ENCODE data around the gene PCDHGA2. TPM values are rescaled to one million over a fixed set of nuclear protein-coding genes. Genes with fewer than 3 reads are reported as not detected.

Gene PCDHGA2
- 0.90 and 3.0 TPM in 2 replicates for total RNA-seq

GRCh38 chr5:141338538-141339306 is at the start of gene PCDHGA2:
Gene PCDHGA2, plus strand, starts transcription at chr5:141338760.

GRCh38 chr5:141303756-141304155 is 34.8 kb upstream of the PCDHGA2 start, which contains the start of gene SLC25A2:
Gene SLC25A2, minus strand, starts transcription at chr5:141304049. Its CDS starts 184 bp downstream, at chr5:141303865.

GRCh38 chr5:141320225-141321169 is 18.1 kb upstream of the PCDHGA2 start, which contains the start of gene TAF7:
Gene TAF7, minus strand, starts transcription at chr5:141320784. Its CDS starts 740 bp downstream, at chr5:141320044.

GRCh38 chr5:141330299-141331080 is 8.1 kb upstream of the PCDHGA2 start, which contains the start of gene PCDHGA1:
Gene PCDHGA1, plus strand, starts transcription at chr5:141330514.

GRCh38 chr5:141343242-141343952 is 4.8 kb downstream of the PCDHGA2 start, which contains the start of gene PCDHGA3:
Gene PCDHGA3, plus strand, starts transcription at chr5:141343829. Its CDS starts 205 bp downstream, at chr5:141344034.

GRCh38 chr5:141349917-141350619 is 11.5 kb downstream of the PCDHGA2 start, which contains the start of gene PCDHGB1:
Gene PCDHGB1, plus strand, starts transcription at chr5:141350099. Its CDS starts 162 bp downstream, at chr5:141350261.

GRCh38 chr5:141354900-141355469 is 16.4 kb downstream of the PCDHGA2 start, which contains the start of gene PCDHGA4:
Gene PCDHGA4, plus strand, starts transcription at chr5:141355021. Its CDS starts 87 bp downstream, at chr5:141355108.

GRCh38 chr5:141359790-141360426 is 21.3 kb downstream of the PCDHGA2 start, which contains the start of gene PCDHGB2:
Gene PCDHGB2, plus strand, starts transcription at chr5:141359994. Its CDS starts 142 bp downstream, at chr5:141360136.

GRCh38 chr5:141363952-141364660 is 25.5 kb downstream of the PCDHGA2 start, which contains the start of gene PCDHGA5:
Gene PCDHGA5, plus strand, starts transcription at chr5:141364162. Its CDS starts 169 bp downstream, at chr5:141364331.

GRCh38 chr5:141369994-141370848 is 31.7 kb downstream of the PCDHGA2 start, which contains the start of gene PCDHGB3:
Gene PCDHGB3, plus strand, starts transcription at chr5:141370242. Its CDS starts 153 bp downstream, at chr5:141370395.

GRCh38 chr5:141373673-141374317 is 35.2 kb downstream of the PCDHGA2 start, which contains the start of gene PCDHGA6:
Gene PCDHGA6, plus strand, starts transcription at chr5:141373891. Its CDS starts 193 bp downstream, at chr5:141374084.

GRCh38 chr5:141382469-141383294 is 44.1 kb downstream of the PCDHGA2 start, which contains the start of gene PCDHGA7:
Gene PCDHGA7, plus strand, starts transcription at chr5:141382742. Its CDS starts 158 bp downstream, at chr5:141382900.

GRCh38 chr5:141387557-141388311 is 49.2 kb downstream of the PCDHGA2 start, which contains the start of gene PCDHGB4:
Gene PCDHGB4, plus strand, starts transcription at chr5:141387698. Its CDS starts 187 bp downstream, at chr5:141387885.

GRCh38 chr5:141392429-141393198 is 54.1 kb downstream of the PCDHGA2 start, which contains the start of gene PCDHGA8:
Gene PCDHGA8, plus strand, starts transcription at chr5:141392633. Its CDS starts 181 bp downstream, at chr5:141392814.

Measured in endothelial cell of coronary artery (primary cell).